ENCODE results near the gene CELSR1.

Gene CELSR1

GRCh38 chr22:46584081-46584921, 46.9 kb upstream of the CELSR1 start:
- in situ Hi-C loops (cut with MboI; ENCODE audit: low sequenced_read_pairs, unreplicated experiment) = no loop called here
- no peak for TF ChIP-seq CTCF (IDR thresholded peaks at IDR 0.05; ENCODE audit: borderline replicate concordance, control extremely low read depth, extremely low read depth, insufficient read depth, missing control alignments)

DNA sequence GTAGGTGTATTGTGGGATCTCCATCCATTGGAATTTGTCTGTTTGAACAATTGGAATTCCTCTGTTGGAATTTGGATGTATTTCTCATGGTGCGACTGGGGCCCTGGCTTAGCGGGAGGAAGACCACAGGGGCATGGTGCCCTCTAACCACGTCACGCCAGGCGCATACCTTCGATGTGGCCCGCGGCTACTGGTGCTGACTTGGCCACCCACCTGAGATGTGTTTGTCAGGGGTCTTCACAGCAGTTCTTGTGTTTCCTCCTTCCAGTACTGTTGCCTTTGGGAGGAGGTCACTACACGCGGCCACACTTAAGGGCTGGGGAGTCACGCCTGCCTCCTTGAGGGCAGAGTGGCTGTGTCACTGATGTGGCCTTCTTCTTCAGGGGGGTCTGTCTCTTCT, 46.2 kb upstream of the CELSR1 start:
- in situ Hi-C loops (cut with MboI; ENCODE audit: low sequenced_read_pairs, unreplicated experiment) = no loop called here
- no peak for DNase-seq (ENCODE audit: low spot score)
- TF ChIP-seq CTCF (IDR thresholded peaks at IDR 0.05; ENCODE audit: borderline replicate concordance, control extremely low read depth, extremely low read depth, insufficient read depth, missing control alignments) = no peak

More at GRCh38 chr22:46584081-46584921, 46.9 kb upstream of the CELSR1 start:
- DNase-seq (ENCODE audit: low spot score) = no peak

DNA sequence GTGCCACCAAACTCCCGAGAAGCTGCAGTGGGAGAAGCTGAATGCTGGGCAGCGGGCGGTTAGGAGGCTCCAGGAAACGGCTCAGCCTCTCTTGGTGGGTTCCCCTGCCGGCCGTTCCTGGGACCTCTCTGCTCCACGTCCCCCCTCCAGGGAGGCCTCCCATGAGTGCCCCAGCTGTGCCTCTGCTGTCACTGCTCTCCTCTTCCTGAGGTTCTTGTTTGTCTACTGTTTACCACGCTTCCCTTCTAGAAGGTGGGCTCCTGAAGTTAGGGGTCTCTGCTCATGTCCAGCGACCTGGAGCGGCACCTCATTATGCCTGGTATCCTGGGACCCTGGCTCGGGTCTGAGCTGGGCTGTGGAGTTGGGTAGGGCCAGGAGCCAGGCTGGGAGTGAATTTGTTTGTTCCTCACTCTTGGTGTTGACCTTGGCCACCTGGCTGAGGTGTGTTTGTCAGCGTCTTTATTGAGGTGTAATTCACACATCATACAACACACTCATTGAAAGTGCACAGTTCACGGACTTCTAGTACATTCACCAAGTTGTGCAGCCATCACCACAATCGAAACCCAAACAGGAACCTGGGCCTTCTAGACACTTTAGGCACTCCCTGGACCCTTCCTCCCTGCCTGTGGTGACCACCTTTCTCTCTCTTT, 45.0 kb upstream of the CELSR1 start:
- no peak for DNase-seq (ENCODE audit: low spot score)
- in situ Hi-C loops (cut with MboI; ENCODE audit: low sequenced_read_pairs, unreplicated experiment) = no loop called here
- TF ChIP-seq CTCF (IDR thresholded peaks at IDR 0.05; ENCODE audit: borderline replicate concordance, control extremely low read depth, extremely low read depth, insufficient read depth, missing control alignments) = no peak

DNA sequence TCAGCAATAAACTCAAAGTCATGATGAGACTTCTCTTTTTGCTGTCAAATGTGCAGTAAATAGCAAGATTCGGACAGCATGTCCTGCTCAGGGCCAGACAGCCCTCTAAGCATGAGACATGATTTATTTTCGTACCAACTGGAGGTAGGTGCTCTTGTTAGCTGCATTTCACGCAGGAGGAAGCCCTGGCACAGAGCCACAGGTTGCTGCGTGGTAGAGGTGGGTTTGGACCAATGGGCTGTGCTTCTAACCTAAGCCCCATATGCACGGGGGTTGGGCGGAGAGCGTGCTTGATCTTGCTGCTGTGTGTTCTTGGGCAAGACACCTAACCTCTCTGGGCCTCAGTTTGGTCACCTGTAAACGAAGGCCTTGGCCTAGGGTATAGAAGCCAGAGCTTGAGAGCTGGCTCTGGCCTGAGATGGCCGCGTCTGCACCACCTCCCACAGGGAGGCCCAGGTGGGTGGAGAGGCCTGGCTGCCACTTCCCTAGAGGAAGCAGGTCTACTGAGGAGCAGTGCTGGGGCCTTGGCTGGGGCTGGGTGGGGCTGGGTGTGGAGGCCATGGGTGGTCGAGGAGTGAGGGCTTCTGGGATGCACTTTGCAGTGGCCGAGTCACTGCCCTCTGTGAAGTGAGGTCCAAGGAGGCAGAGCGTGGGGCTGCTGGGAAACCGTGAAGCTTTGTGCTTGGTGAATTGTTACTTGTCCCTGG, 44.3 kb upstream of the CELSR1 start:
- in situ Hi-C loops (cut with MboI; ENCODE audit: low sequenced_read_pairs, unreplicated experiment) = no loop called here
- TF ChIP-seq CTCF (IDR thresholded peaks at IDR 0.05; ENCODE audit: borderline replicate concordance, control extremely low read depth, extremely low read depth, insufficient read depth, missing control alignments) = no peak
- no peak for DNase-seq (ENCODE audit: low spot score)

DNA sequence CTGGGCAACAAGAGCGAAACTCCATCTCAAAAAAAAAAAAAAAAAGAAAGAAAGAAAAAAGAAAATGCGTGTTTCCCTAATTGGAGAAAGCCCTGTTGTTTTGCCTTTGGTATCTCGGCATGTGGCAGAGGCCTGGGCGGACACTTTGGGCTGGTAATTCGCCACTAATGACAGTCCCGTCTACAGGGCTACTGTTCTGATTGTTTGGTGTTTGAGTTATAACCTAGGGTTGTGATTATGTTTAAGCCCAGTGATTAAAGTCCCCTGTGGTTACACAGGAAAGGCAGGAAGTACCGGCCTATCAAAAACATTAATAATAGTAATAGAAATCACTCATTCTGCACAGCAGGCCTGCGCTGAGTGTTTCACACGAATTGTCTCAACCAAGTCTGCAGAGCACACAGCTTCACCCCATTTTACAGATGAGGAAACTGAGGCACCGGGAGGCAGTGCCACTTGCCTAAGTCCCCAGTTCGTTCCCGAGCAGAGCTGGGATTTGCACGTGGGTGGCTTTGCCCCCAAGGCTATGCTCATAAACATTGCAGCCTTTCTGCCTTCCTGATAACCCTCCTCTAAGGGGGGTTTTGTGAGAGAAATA, 43.6 kb upstream of the CELSR1 start:
- no peak for TF ChIP-seq CTCF (IDR thresholded peaks at IDR 0.05; ENCODE audit: borderline replicate concordance, control extremely low read depth, extremely low read depth, insufficient read depth, missing control alignments)
- no peak for DNase-seq (ENCODE audit: low spot score)
- in situ Hi-C loops (cut with MboI; ENCODE audit: low sequenced_read_pairs, unreplicated experiment) = no loop called here

GRCh38 chr22:46579751-46580449, 42.5 kb upstream of the CELSR1 start:
- in situ Hi-C loops (cut with MboI; ENCODE audit: low sequenced_read_pairs, unreplicated experiment) = no loop called here
- TF ChIP-seq CTCF (IDR thresholded peaks at IDR 0.05; ENCODE audit: borderline replicate concordance, control extremely low read depth, extremely low read depth, insufficient read depth, missing control alignments) = no peak
- no peak for DNase-seq (ENCODE audit: low spot score)
